NT2/D1 (cell line): Measurements from ENCODE around the gene PDPR.
"Not testable (repeated sequence)": the region's sequence is repeated elsewhere in the genome, so short reads cannot be mapped to it uniquely, and the experiment has no call there.

Experiments used
- DNase-seq: peaks from one replicate; pipeline ENCODE4 v3.0.0-alpha.2; 2011; ENCODE audit warnings: low read depth, low spot score
- H3K27me3 ChIP-seq: 2 replicates; pipeline ENCODE4 v1.6.0; 2011; ENCODE audit warnings: mild to moderate bottlenecking; ENCODE audit not compliant: insufficient read length, insufficient read depth
- H3K36me3 ChIP-seq: 2 replicates; pipeline ENCODE4 v1.6.1; 2011; ENCODE audit warnings: mild to moderate bottlenecking, low read length, mixed read lengths; ENCODE audit not compliant: insufficient read depth, insufficient read length
- H3K4me1 ChIP-seq: 2 replicates; pipeline ENCODE4 v1.5.1; 2011; ENCODE audit not compliant: insufficient read depth, insufficient read length
- H3K4me3 ChIP-seq: 2 replicates; pipeline ENCODE4 v1.5.1; 2011; ENCODE audit warnings: low read depth; ENCODE audit not compliant: insufficient read length
- H3K9ac ChIP-seq: 2 replicates; pipeline ENCODE4 v1.6.0; 2011; ENCODE audit warnings: low read depth; ENCODE audit not compliant: insufficient read length
- H3K9me3 ChIP-seq: 2 replicates; pipeline ENCODE4 v1.5.1; 2011; ENCODE audit warnings: mild to moderate bottlenecking, low read length; ENCODE audit not compliant: insufficient read depth

Gene PDPR

GRCh38 chr16:70206382-70206781 lies 92.2 kb downstream of the PDPR start:
- DNase-seq, H3K9ac ChIP-seq, H3K9me3 ChIP-seq, H3K27me3 ChIP-seq, H3K4me3 ChIP-seq, H3K36me3 ChIP-seq, H3K4me1 ChIP-seq: not testable (repeated sequence)
